B cell (primary cell): ENCODE data around the gene PIM3.

Source experiments
- EZH2 ChIP-seq: IDR thresholded peaks from 2 replicates; pipeline ENCODE4 v1.6.1; 2012; ENCODE audit warnings: borderline replicate concordance, low read depth, mild to moderate bottlenecking, moderate library complexity, low read length; ENCODE audit not compliant: insufficient read depth, poor library complexity, severe bottlenecking
- TF ChIP-seq, protein P1 (sequence below): fragments of 200-600 bp; IDR thresholded peaks from one replicate; pipeline ENCODE4 v1.8.0; 2022; ENCODE audit warnings: antibody characterized with exemption, mild to moderate bottlenecking

DNA sequence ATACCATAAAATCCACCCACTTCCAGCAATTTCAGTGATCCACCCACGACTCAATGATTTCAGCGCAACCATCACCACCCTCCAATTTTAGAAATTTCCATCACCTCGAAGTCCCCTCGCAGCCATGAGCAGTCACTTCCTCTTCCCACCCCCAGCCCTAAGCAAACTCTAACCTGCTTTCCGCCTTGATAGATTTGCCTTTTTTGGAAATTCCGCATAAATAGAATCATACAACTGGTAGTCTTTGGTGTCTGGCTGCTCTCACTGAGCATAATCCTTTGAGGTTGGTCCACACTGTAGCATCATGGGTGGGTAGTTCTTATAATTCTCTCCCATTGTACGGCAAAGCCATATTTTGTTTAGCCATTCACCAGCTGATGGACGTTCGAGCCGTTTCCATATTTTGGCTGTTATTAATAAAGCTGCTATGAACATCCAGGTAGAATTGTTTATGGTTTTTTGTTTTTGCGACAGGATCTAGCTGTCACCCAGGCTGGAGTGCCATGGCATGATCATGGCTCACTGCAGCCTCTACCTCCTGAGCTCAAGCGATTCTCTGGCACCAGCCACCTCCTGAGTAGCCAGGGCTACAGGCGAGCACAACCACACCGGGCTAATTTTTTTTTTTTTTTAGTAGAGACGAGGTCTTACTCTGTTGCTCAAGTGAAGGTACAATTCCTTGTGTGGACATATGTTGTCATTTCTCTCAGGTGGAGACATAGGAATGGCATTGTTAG lies 16.0 kb downstream of the PIM3 start:
- TF ChIP-seq, protein P1, sequence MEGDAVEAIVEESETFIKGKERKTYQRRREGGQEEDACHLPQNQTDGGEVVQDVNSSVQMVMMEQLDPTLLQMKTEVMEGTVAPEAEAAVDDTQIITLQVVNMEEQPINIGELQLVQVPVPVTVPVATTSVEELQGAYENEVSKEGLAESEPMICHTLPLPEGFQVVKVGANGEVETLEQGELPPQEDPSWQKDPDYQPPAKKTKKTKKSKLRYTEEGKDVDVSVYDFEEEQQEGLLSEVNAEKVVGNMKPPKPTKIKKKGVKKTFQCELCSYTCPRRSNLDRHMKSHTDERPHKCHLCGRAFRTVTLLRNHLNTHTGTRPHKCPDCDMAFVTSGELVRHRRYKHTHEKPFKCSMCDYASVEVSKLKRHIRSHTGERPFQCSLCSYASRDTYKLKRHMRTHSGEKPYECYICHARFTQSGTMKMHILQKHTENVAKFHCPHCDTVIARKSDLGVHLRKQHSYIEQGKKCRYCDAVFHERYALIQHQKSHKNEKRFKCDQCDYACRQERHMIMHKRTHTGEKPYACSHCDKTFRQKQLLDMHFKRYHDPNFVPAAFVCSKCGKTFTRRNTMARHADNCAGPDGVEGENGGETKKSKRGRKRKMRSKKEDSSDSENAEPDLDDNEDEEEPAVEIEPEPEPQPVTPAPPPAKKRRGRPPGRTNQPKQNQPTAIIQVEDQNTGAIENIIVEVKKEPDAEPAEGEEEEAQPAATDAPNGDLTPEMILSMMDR: no peak
- TF ChIP-seq EZH2: no peak
